CD14-positive monocyte (primary cell): Measurements from ENCODE around the gene AURKAIP1. TPM values are rescaled to one million over a fixed set of nuclear protein-coding genes. Genes with fewer than 3 reads are reported as not detected.
A peak's percentile ranks its signal among the peaks of the same experiment; 100 is the strongest.

Experiments used
- DNase-seq, 3 donors: peaks; one replicate each; pipeline ENCODE4 v3.0.0-alpha.2; 2011 to 2022
- H2AFZ ChIP-seq: 2 replicates; pipeline ENCODE4 v1.6.0; 2012; ENCODE audit warnings: mild to moderate bottlenecking, low read depth, low read length, inconsistent platforms; ENCODE audit not compliant: insufficient read depth, poor library complexity, severe bottlenecking
- H3K27ac ChIP-seq, 2 donors: 1 replicate in 1 of 2; 2 replicates in 1 of 2; pipeline ENCODE4 v1.5.1; 2012 to 2013; ENCODE audit warnings: low read length in 2 of 2, control low read depth in 1 of 2, inconsistent platforms in 1 of 2, low read depth in 1 of 2, mild to moderate bottlenecking in 1 of 2
- H3K27me3 ChIP-seq, 2 donors: one replicate each; pipeline versions ENCODE4 v1.6.0 to v1.6.1; 2011 to 2013; ENCODE audit warnings: low read length in 2 of 2; ENCODE audit not compliant: control insufficient read depth in 2 of 2, insufficient read depth in 2 of 2
- H3K36me3 ChIP-seq, 2 donors: replicated peaks in 1 of 2; 1 replicate in 1 of 2; 2 replicates in 1 of 2; pipeline versions ENCODE4 v1.5.1 to v1.6.1; 2012 to 2013; ENCODE audit warnings: low read length in 2 of 2, control low read depth in 1 of 2, inconsistent platforms in 1 of 2, mild to moderate bottlenecking in 1 of 2; ENCODE audit not compliant: insufficient read depth in 2 of 2, control insufficient read depth in 1 of 2
- H3K4me1 ChIP-seq, 2 donors: 1 replicate in 1 of 2; 2 replicates in 1 of 2; pipeline versions ENCODE4 v1.5.1 to v1.6.1; 2012 to 2013; ENCODE audit warnings: low read length in 2 of 2, control low read depth in 1 of 2, inconsistent platforms in 1 of 2, mild to moderate bottlenecking in 1 of 2, moderate library complexity in 1 of 2; ENCODE audit not compliant: insufficient read depth in 2 of 2, control insufficient read depth in 1 of 2
- H3K4me2 ChIP-seq: replicated peaks from 2 replicates; pipeline ENCODE3; 2012; ENCODE audit warnings: low read length, moderate library complexity, mild to moderate bottlenecking; ENCODE audit not compliant: poor library complexity, severe bottlenecking; ENCODE audit errors: extremely low read depth
- H3K4me3 ChIP-seq, 3 experiments: fragments of 200-600 bp in 1 of 3; sonication (generic) in 1 of 3; replicated peaks in 1 of 3; 1 replicate in 2 of 3; 2 replicates in 1 of 3; pipeline ENCODE4 v1.5.1; 2011 to 2013; ENCODE audit warnings: low read length in 3 of 3, mild to moderate bottlenecking in 3 of 3, control low read depth in 2 of 3, low read depth in 2 of 3, inconsistent platforms in 1 of 3, moderate library complexity in 1 of 3
- H3K79me2 ChIP-seq: 2 replicates; pipeline ENCODE4 v1.6.0; 2012; ENCODE audit warnings: mild to moderate bottlenecking, control low read depth, inconsistent platforms, low read length, moderate library complexity; ENCODE audit not compliant: insufficient read depth
- H3K9ac ChIP-seq: 2 replicates; pipeline ENCODE4 v1.6.0; 2017; ENCODE audit warnings: low read length, mild to moderate bottlenecking; ENCODE audit not compliant: insufficient read depth, poor library complexity, severe bottlenecking
- H3K9me3 ChIP-seq, 2 donors: replicated peaks in 1 of 2; 1 replicate in 1 of 2; 2 replicates in 1 of 2; pipeline versions ENCODE4 v1.5.1 to v1.6.1; 2012 to 2013; ENCODE audit warnings: low read length in 2 of 2, control low read depth in 1 of 2; ENCODE audit not compliant: control insufficient read depth in 1 of 2, insufficient read depth in 1 of 2
- H4K20me1 ChIP-seq: 2 replicates; pipeline ENCODE4 v1.6.0; 2012; ENCODE audit warnings: mild to moderate bottlenecking, low read length, control low read depth, moderate library complexity; ENCODE audit not compliant: insufficient read depth
- H3K27ac Mint-ChIP-seq, 7 donors: one replicate each; pipeline ENCODE4 v1.8.0; 2020; ENCODE audit warnings: mild to moderate bottlenecking in 7 of 7, mixed read lengths in 7 of 7, moderate library complexity in 6 of 7, inconsistent platforms in 2 of 7
- H3K27me3 Mint-ChIP-seq, 3 donors: one replicate each; pipeline ENCODE4 v1.8.0; 2021 to 2022; ENCODE audit warnings: low read depth in 3 of 3, mild to moderate bottlenecking in 3 of 3, mixed read lengths in 3 of 3, moderate library complexity in 3 of 3, inconsistent platforms in 1 of 3
- H3K36me3 Mint-ChIP-seq, 2 donors: one replicate each; pipeline ENCODE4 v1.8.0; 2020; ENCODE audit warnings: mixed read lengths in 2 of 2, inconsistent platforms in 1 of 2, mild to moderate bottlenecking in 1 of 2
- H3K4me1 Mint-ChIP-seq: one replicate; pipeline ENCODE4 v1.8.0; 2020; ENCODE audit warnings: mild to moderate bottlenecking, mixed read lengths
- H3K4me3 Mint-ChIP-seq, 2 donors: one replicate each; pipeline ENCODE4 v1.8.0; 2020; ENCODE audit warnings: mild to moderate bottlenecking in 2 of 2, mixed read lengths in 2 of 2, moderate library complexity in 1 of 2
- H3K9me3 Mint-ChIP-seq, 7 donors: one replicate each; pipeline ENCODE4 v1.8.0; 2020 to 2022; ENCODE audit warnings: mixed read lengths in 7 of 7, mild to moderate bottlenecking in 6 of 7, moderate library complexity in 6 of 7, inconsistent platforms in 2 of 7
- CTCF ChIP-seq: fragments of 200-600 bp; IDR thresholded peaks from one replicate; pipeline ENCODE4 v1.8.0; 2022; ENCODE audit warnings: antibody characterized with exemption, mild to moderate bottlenecking
- WGBS: methylation state at CpG from one replicate; pipeline ENCODE4 v1.1.5; 2013; ENCODE audit warnings: missing lambda C conversion rate; ENCODE audit not compliant: insufficient coverage; 5-methylcytosine and 5-hydroxymethylcytosine counted together
- intact Hi-C, 2 donors: fragments of 100-400 bp; cut with micrococcal nuclease; formaldehyde crosslinking; loops; one replicate each; pipeline versions ENCODE4 v1.15.0 to v1.15.1; 2023
- polyA plus RNA-seq, 3 donors: library from polyadenylated mRNA; depleted of rRNA in 1 of 3; unstranded in 2 of 3; stranded (reverse) in 1 of 3; fragments of 300-500 nt in 2 of 3; fragments of >200 nt in 1 of 3; fragmentation: Illumina TruSeq in 2 of 3; gene quantifications; 1 replicate in 2 of 3; 2 replicates in 1 of 3; pipeline ENCODE4 v1.2.3, GENCODE V29; 2012 to 2021

AURKAIP1 gene
- polyA plus RNA-seq, 3 donors, result 59.1 to 160 (median 134) TPM

GRCh38 chr1:1377540-1378205, 2.7 kb upstream of the AURKAIP1 start:
- Histone ChIP-seq H3K36me3 (peaks cover 3 to 21% of the 10 kb centered on the region in 2 donors), H3K79me2 (peaks cover 26% of the 10 kb centered on the region), H3K27me3 (no peaks in the 10 kb centered on the region), H3K4me2 (no peak overlapping the region), H3K9ac (no peak overlapping the region), H4K20me1 (peaks cover 6% of the 10 kb centered on the region), H2AFZ (no peak overlapping the region), H3K27ac (no peak overlapping the region), H3K4me3 (no peak overlapping the region), H3K4me1 (peaks cover 16 to 25% of the 10 kb centered on the region in 2 donors), H3K9me3 (no peaks in the 10 kb centered on the region)
- 93% methylated on average over 8 of the region's 16 CpGs for WGBS
- no peak overlapping the region for H3K4me3 Mint-ChIP-seq
- DNase-seq, result no peak
- no peak for TF ChIP-seq CTCF
- peak overlapping the region in 1 of 7 donors; percentile 60 for H3K27ac Mint-ChIP-seq
- no peaks in the 10 kb centered on the region for H3K27me3 Mint-ChIP-seq
- peaks cover 14 to 21% of the 10 kb centered on the region in 2 donors for H3K36me3 Mint-ChIP-seq
- intact Hi-C loops, result loop anchor here in 1 of 2 donors (5.0 to 10.0 kb wide), 3 partner anchors 70 to 363 kb away; partner anchors contain the start of genes ACAP3, C1orf159, ISG15 and PUSL1
- peaks cover 15% of the 10 kb centered on the region for H3K4me1 Mint-ChIP-seq
- no peaks in the 10 kb centered on the region for H3K9me3 Mint-ChIP-seq

GRCh38 chr1:1376551-1377226, 1.7 kb upstream of the AURKAIP1 start:
- H3K9me3 ChIP-seq, result no peaks in the 10 kb centered on the region
- H3K4me1 Mint-ChIP-seq, result peaks cover 23% of the 10 kb centered on the region
- intact Hi-C loops, result loop anchor here in 1 of 2 donors (5.0 to 10.0 kb wide), 3 partner anchors 69 to 362 kb away; partner anchors contain the start of genes ACAP3, C1orf159, ISG15 and PUSL1
- H3K79me2 ChIP-seq, result peaks cover 20% of the 10 kb centered on the region
- TF ChIP-seq CTCF, result no peak
- no peak overlapping the region for H2AFZ ChIP-seq
- no peak overlapping the region for H3K9ac ChIP-seq
- peak overlapping the region in 1 of 2 donors; percentile 88 for H3K27ac ChIP-seq
- H3K27me3 Mint-ChIP-seq, result no peaks in the 10 kb centered on the region
- H3K27me3 ChIP-seq, result no peaks in the 10 kb centered on the region
- peaks cover 24 to 35% of the 10 kb centered on the region in 2 donors for H3K4me1 ChIP-seq
- 97% methylated on average over 8 of the region's 10 CpGs for WGBS
- peak overlapping the region in 5 of 7 donors; percentile 63 to 98 (median 87) for H3K27ac Mint-ChIP-seq
- H3K4me2 ChIP-seq, result no peak overlapping the region
- no peaks in the 10 kb centered on the region for H3K9me3 Mint-ChIP-seq
- peak overlapping the region in 1 of 2 donors; percentile 2 for H3K4me3 Mint-ChIP-seq
- H3K36me3 ChIP-seq, result peaks cover 2 to 18% of the 10 kb centered on the region in 2 donors
- DNase-seq, result no peak
- H3K4me3 ChIP-seq, result no peak overlapping the region
- H3K36me3 Mint-ChIP-seq, result peaks cover 11 to 18% of the 10 kb centered on the region in 2 donors
- H4K20me1 ChIP-seq, result peaks cover 15% of the 10 kb centered on the region
